Central memory CD8-positive, alpha-beta T cell (primary cell): ENCODE measurements around the gene HNRNPF.
"Not testable (repeated sequence)": the region's sequence is repeated elsewhere in the genome, so short reads cannot be mapped to it uniquely, and the experiment has no call there.

Experiments used
- ATAC-seq: fragments of 150-1000 bp; cut with Tn5 transposase; replicated peaks from 2 replicates; pipeline ENCODE4 v1.10.0; 2022; ENCODE audit warnings: mild to moderate bottlenecking, moderate FRiP score, moderate number of reproducible peaks; ENCODE audit not compliant: poor library complexity, severe bottlenecking; ENCODE audit errors: extremely low read depth
- DNase-seq, 2 donors: peaks; one replicate each; pipeline ENCODE4 v3.0.0; 2021; ENCODE audit warnings: low spot score in 2 of 2
- H3K27ac Mint-ChIP-seq: one replicate; pipeline ENCODE4 v1.8.0; 2022; ENCODE audit warnings: low read depth, mild to moderate bottlenecking, moderate library complexity, mixed read lengths
- H3K27me3 Mint-ChIP-seq: one replicate; pipeline ENCODE4 v1.8.0; 2022; ENCODE audit warnings: mixed read lengths
- H3K36me3 Mint-ChIP-seq: one replicate; pipeline ENCODE4 v1.8.0; 2022; ENCODE audit warnings: mild to moderate bottlenecking, moderate library complexity, mixed read lengths; ENCODE audit not compliant: insufficient read depth
- H3K4me1 Mint-ChIP-seq: one replicate; pipeline ENCODE4 v1.8.0; 2022; ENCODE audit warnings: mixed read lengths
- H3K4me3 Mint-ChIP-seq: one replicate; pipeline ENCODE4 v1.8.0; 2022; ENCODE audit warnings: mild to moderate bottlenecking, moderate library complexity, mixed read lengths
- H3K9me3 Mint-ChIP-seq: one replicate; pipeline ENCODE4 v1.8.0; 2022; ENCODE audit warnings: mixed read lengths

HNRNPF gene

GRCh38 chr10:43437141-43437870 is 28.3 kb upstream of the HNRNPF start:
- DNase-seq = no peak
- H3K27ac Mint-ChIP-seq = peak overlapping the region; percentile 99
- no peaks in the 10 kb centered on the region for H3K27me3 Mint-ChIP-seq
- peaks cover 21% of the 10 kb centered on the region for H3K4me1 Mint-ChIP-seq
- H3K4me3 Mint-ChIP-seq = peak overlapping the region; percentile 97
- ATAC-seq = peak; percentile 90
- no peaks in the 10 kb centered on the region for H3K9me3 Mint-ChIP-seq
- H3K36me3 Mint-ChIP-seq = peaks cover 23% of the 10 kb centered on the region

- Mint-ChIP-seq H3K4me3 (peak within 1 kb of the TSS; percentile 97), H3K36me3 (peaks cover 23% of the 10 kb centered on the region), H3K9me3 (no peaks in the 10 kb centered on the region), H3K27me3 (no peaks in the 10 kb centered on the region), H3K27ac (peak within 1 kb of the TSS; percentile 99), H3K4me1 (peaks cover 21% of the 10 kb centered on the region)
- peak; percentile 94 for ATAC-seq
- DNase-seq = peak; percentile 88 to 89
These were observed 27.5 kb upstream of the HNRNPF start, which contains the start of gene ZNF487 for GRCh38 chr10:43436291-43437140. Gene ZNF487, plus strand, starts transcription at chr10:43437111. Its CDS starts 38,703 bp downstream, at chr10:43475814.

GRCh38 chr10:43430926-43431663 is 22.1 kb upstream of the HNRNPF start:
- Mint-ChIP-seq H3K27ac (no peak overlapping the region), H3K4me1 (no peaks in the 10 kb centered on the region), H3K9me3 (no peaks in the 10 kb centered on the region), H3K4me3 (no peak overlapping the region), H3K27me3 (no peaks in the 10 kb centered on the region), H3K36me3 (peaks cover 6% of the 10 kb centered on the region)
- no peak for ATAC-seq
- DNase-seq = no peak

GRCh38 chr10:43427166-43427825 is 18.3 kb upstream of the HNRNPF start:
- Mint-ChIP-seq H3K9me3 (no peaks in the 10 kb centered on the region), H3K4me1 (no peaks in the 10 kb centered on the region), H3K27ac (no peak overlapping the region), H3K36me3 (no peaks in the 10 kb centered on the region), H3K27me3 (no peaks in the 10 kb centered on the region), H3K4me3 (no peak overlapping the region)
- DNase-seq = no peak
- ATAC-seq = no peak

GRCh38 chr10:43426476-43426875 is 17.5 kb upstream of the HNRNPF start:
- not testable (repeated sequence) for H3K4me3 Mint-ChIP-seq, H3K27me3 Mint-ChIP-seq, H3K9me3 Mint-ChIP-seq, H3K27ac Mint-ChIP-seq, H3K4me1 Mint-ChIP-seq, ATAC-seq, DNase-seq, H3K36me3 Mint-ChIP-seq

- H3K36me3 Mint-ChIP-seq = peaks cover 4% of the 10 kb centered on the region
- peaks cover 21% of the 10 kb centered on the region for H3K4me1 Mint-ChIP-seq
- no peaks in the 10 kb centered on the region for H3K9me3 Mint-ChIP-seq
- DNase-seq (no peak), ATAC-seq (no peak)
- H3K27me3 Mint-ChIP-seq = no peaks in the 10 kb centered on the region
- no peak overlapping the region for H3K4me3 Mint-ChIP-seq
- H3K27ac Mint-ChIP-seq = no peak overlapping the region
These were observed 15.4 kb upstream of the HNRNPF start for GRCh38 chr10:43424416-43424815.

- DNase-seq, H3K9me3 Mint-ChIP-seq, H3K36me3 Mint-ChIP-seq, ATAC-seq, H3K27me3 Mint-ChIP-seq: not testable (repeated sequence)
- Mint-ChIP-seq H3K4me3 (peak overlapping the region; percentile 87), H3K4me1 (peaks cover 39% of the 10 kb centered on the region), H3K27ac (peak overlapping the region; percentile 96)
These were observed 13.0 kb upstream of the HNRNPF start for GRCh38 chr10:43421944-43422343.

- peak overlapping the region; percentile 96 for H3K27ac Mint-ChIP-seq
- peaks cover 7% of the 10 kb centered on the region for H3K36me3 Mint-ChIP-seq
- DNase-seq = no peak
- H3K9me3 Mint-ChIP-seq = no peaks in the 10 kb centered on the region
- peaks cover 39% of the 10 kb centered on the region for H3K4me1 Mint-ChIP-seq
- peak overlapping the region; percentile 87 for H3K4me3 Mint-ChIP-seq
- ATAC-seq = no peak
- no peaks in the 10 kb centered on the region for H3K27me3 Mint-ChIP-seq
These were observed 12.5 kb upstream of the HNRNPF start for GRCh38 chr10:43421519-43421918.

GRCh38 chr10:43421201-43421507 is 12.2 kb upstream of the HNRNPF start:
- peaks cover 39% of the 10 kb centered on the region for H3K4me1 Mint-ChIP-seq
- H3K9me3 Mint-ChIP-seq = no peaks in the 10 kb centered on the region
- H3K36me3 Mint-ChIP-seq = peaks cover 7% of the 10 kb centered on the region
- ATAC-seq (no peak), DNase-seq (no peak)
- H3K27me3 Mint-ChIP-seq = no peaks in the 10 kb centered on the region
- peak overlapping the region; percentile 96 for H3K27ac Mint-ChIP-seq
- peak overlapping the region; percentile 87 for H3K4me3 Mint-ChIP-seq

GRCh38 chr10:43420369-43421200 is 11.6 kb upstream of the HNRNPF start:
- H3K4me3 Mint-ChIP-seq = peak overlapping the region; percentile 87
- H3K27ac Mint-ChIP-seq = peak overlapping the region; percentile 96
- no peaks in the 10 kb centered on the region for H3K27me3 Mint-ChIP-seq
- peaks cover 39% of the 10 kb centered on the region for H3K4me1 Mint-ChIP-seq
- DNase-seq (peak; percentile 61 to 81), ATAC-seq (peak; percentile 86)
- H3K36me3 Mint-ChIP-seq = peaks cover 7% of the 10 kb centered on the region
- no peaks in the 10 kb centered on the region for H3K9me3 Mint-ChIP-seq

- peaks cover 7% of the 10 kb centered on the region for H3K36me3 Mint-ChIP-seq
- ATAC-seq (no peak), DNase-seq (no peak)
- no peaks in the 10 kb centered on the region for H3K9me3 Mint-ChIP-seq
- peaks cover 39% of the 10 kb centered on the region for H3K4me1 Mint-ChIP-seq
- H3K27ac Mint-ChIP-seq = peak overlapping the region; percentile 96
- H3K4me3 Mint-ChIP-seq = peak overlapping the region; percentile 87
- no peaks in the 10 kb centered on the region for H3K27me3 Mint-ChIP-seq
These were observed 11.0 kb upstream of the HNRNPF start for GRCh38 chr10:43419997-43420368.
